AG10803 (cell line): ENCODE measurements around the gene GJD2.

ENCODE experiments used
- DNase-seq: peaks from one replicate; pipeline ENCODE4 v3.0.0; 2010; ENCODE audit warnings: low read depth
- H3K4me3 ChIP-seq: 2 replicates; pipeline ENCODE4 v1.5.1; 2011; ENCODE audit warnings: mild to moderate bottlenecking, low read length, control low read depth
- CTCF ChIP-seq: conservative IDR thresholded peaks from 2 replicates; pipeline ENCODE4 v1.5.1; 2011; ENCODE audit warnings: mild to moderate bottlenecking, low read length, control low read depth, inconsistent platforms

Gene GJD2

GRCh38 chr15:34795267-34796081 is 40.7 kb upstream of the GJD2 start, which contains the start of gene ACTC1:
ACTC1 (minus strand) TSS chr15:34795549; CDS start chr15:34794808, 741 bp downstream.
- peak; percentile 54 for DNase-seq
- peak; percentile 21; the same call in 1 of the 2 replicates for TF ChIP-seq CTCF
- peak within 1 kb of the TSS; percentile 46 for H3K4me3 ChIP-seq

- peak overlapping the region; percentile 44 for H3K4me3 ChIP-seq
- no peak for TF ChIP-seq CTCF
- no peak for DNase-seq
These were observed 39.9 kb upstream of the GJD2 start for GRCh38 chr15:34794590-34795206.

- no peak overlapping the region for H3K4me3 ChIP-seq
- TF ChIP-seq CTCF: no peak
- no peak for DNase-seq
These were observed 39.1 kb upstream of the GJD2 start for GRCh38 chr15:34793901-34794300.

GRCh38 chr15:34793071-34793470 is 38.3 kb upstream of the GJD2 start:
- DNase-seq: no peak

GRCh38 chr15:34791701-34792100 is 36.9 kb upstream of the GJD2 start:
- no peak for DNase-seq
- no peak overlapping the region for H3K4me3 ChIP-seq
- no peak for TF ChIP-seq CTCF

More at GRCh38 chr15:34793071-34793470, 38.3 kb upstream of the GJD2 start:
- no peak for TF ChIP-seq CTCF
- no peak overlapping the region for H3K4me3 ChIP-seq

- no peak for TF ChIP-seq CTCF
- no peak overlapping the region for H3K4me3 ChIP-seq
- DNase-seq: no peak
These were observed 35.3 kb upstream of the GJD2 start for GRCh38 chr15:34790121-34790520.

- DNase-seq: no peak
- TF ChIP-seq CTCF: no peak
- H3K4me3 ChIP-seq: no peak overlapping the region
These were observed 34.5 kb upstream of the GJD2 start for GRCh38 chr15:34789326-34789725.
